ENCODE measurements around the gene SHC3. TPM values are rescaled to one million over a fixed set of nuclear protein-coding genes. Genes with fewer than 3 reads are reported as not detected.

Gene SHC3
- polyA plus RNA-seq, 3 donors: 2.2 to 2.7 (median 2.5) TPM

DNA sequence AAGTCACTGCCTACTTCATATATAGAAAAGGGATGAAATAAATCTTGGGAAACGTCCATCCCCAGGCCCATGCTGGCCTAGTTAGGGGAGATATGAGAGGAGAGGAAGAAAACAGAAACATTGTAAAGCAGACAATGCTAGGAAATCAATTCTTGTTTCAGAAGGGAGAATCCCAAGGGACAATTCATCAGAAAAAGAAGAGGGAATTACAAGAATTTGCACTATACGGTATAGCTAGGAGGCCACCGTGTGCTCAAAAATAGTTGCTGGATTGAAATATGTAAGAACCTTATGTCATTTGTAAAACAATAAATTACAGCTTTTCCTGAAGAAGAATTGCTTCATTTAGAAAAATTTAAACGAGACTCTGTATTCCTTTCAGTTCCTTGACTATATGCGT lies 8.3 kb upstream of the SHC3 start:
- no peak for DNase-seq (ENCODE audit: low read depth in 3 of 3, low spot score in 2 of 3)

DNA sequence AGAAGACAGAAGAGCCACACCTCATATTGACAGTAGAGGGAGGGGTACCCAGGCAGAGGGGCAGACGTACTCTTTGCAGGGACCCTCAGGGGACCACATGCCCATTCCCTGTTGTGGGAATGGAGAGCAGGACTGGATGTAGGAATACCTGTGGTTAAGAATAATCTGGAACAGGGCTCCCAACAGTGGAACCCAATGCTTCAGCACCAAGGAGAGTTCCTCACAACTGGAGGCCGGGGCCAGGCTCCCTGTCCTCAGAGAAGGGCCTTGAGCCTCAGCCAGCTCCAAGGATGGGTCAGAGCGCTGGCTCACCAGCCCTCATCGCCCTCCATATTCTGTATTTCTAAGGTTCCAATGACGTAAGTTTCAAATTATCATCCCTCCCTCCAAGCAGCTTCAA lies 7.4 kb upstream of the SHC3 start:
- no peak for DNase-seq (ENCODE audit: low read depth in 3 of 3, low spot score in 2 of 3)

DNA sequence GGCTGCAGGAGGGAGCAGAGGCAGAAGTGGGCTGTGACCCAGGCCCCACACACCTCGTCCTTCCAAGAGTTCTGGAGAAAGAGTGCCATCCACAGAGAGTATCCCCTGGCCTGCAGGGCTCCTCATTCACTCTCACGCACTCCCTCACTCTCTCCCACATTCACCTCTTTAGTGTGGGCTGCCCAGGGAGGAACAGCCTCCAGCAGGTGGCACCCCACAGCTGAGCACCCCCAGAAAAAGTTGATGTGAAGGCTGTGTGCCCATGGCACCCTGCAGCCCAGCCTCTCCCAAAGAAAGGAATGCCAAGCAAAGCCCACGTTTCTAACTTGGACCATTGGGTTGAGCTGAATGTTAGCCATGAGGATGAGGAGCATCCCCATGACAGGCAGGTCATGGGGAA lies 4.5 kb upstream of the SHC3 start:
- no peak for DNase-seq (ENCODE audit: low read depth in 3 of 3, low spot score in 2 of 3)

DNA sequence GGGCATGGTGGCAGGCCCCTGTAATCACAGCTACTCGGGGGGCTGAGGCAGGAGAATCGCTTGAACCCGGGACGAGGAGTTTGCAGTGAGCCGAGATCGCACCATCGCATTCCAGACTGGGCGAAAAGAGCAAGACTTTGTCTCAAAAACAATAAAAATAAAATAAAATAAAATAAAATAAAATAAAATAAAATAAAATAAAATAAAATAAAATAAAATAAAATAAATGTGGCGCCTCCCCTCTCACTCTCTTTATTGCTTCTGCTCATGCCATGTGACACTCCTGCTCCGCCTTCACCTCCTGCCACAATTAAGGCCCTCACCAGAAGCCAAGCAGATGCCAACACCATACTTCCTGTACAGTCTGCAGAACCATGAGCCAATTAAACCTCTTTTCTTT lies 3.8 kb upstream of the SHC3 start:
- DNase-seq (ENCODE audit: low read depth in 3 of 3, low spot score in 2 of 3): no peak

DNA sequence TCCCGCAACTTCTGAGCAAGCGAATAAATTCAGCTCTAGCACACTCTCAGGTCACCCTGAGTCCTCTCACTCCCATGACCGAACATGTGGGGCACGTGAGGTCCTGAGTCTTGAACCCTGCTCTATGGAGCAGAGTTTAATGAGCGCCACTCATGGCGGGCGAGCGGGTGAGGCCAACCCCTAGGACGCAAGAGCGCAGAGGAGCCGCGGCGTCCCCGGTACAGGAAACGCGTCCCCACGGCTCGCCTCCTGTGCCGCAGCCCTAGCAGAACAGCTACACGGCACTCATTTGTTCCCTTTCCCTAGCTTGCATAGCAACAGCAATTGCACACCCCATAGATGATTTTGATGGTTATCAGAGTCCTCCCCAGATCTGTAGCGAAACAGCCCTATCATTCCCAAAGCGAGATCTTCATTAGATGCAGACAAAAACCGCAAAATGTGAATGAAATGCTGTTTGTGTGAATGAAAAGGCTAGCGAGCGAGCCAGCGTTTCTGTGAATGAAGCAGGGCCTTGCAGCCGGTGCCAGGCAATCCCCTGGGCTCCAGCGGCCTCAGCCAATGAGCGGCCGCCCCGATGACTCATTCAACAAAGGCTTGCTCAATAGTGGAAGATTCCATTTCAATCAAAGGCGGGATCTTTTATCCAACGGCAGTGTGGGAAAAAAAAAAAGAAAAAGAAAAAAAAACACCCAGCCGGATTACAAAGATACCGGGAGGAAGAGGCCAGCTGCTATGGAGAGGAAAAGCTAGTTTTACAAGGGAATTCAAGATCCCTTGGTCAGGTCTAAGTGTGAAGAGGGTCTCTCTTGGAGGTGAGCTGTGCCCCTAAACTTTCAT lies 1.5 kb upstream of the SHC3 start:
- DNase-seq (ENCODE audit: low read depth in 3 of 3, low spot score in 2 of 3): peak; percentile 77 to 87 (median 82)

DNA sequence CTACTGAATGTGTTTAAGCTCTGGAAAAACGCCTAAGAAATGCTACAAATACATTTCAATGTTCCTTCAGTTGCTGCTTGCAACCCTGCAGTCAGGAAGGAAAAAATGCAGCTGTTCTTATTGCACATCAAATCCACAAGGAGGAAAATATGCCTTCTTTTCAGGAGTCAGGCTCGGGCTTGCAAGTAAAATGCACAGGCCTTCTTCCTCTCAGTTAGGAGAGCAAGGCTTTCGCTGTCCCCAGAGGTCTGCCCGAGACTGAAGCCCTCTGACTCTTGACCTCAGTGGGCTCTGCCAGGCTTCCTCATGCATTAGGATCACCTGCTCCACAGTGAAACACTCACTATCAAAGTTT lies 899 bp upstream of the SHC3 start:
- DNase-seq (ENCODE audit: low read depth in 3 of 3, low spot score in 2 of 3): no peak

DNA sequence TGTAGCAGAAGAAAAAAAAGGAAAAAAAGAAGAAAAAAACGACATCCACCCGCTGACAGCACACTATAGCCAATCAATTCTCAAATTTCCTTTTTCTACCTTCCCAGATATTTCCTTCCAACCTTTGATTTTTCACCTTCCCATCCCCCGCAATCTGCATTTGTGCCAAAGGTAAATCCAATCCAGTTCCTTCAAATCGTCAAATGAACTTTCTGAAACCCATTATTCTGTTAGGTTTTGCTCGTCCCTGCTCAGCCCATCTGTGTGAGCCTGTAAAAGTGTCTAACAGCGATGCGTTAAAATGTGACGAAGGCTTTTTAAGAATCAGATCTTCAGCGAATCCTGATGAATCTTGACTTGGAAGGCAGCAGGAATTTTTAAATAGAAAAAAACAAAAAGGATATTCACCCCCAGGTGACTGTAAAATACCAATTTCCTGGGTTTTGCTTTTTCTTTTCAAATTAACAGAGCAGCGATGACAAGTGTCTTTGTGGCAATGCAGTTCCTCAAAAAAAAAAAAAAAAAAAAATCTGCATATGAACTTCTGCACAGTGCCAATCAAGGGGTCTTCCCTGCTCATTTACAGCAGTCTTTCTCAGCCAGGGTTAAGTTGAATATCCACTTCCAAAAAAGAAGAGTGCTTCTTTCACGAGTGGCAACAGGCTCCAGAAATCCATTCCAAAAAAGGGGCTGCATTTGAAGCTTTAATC lies 367 bp upstream of the SHC3 start:
- no peak for DNase-seq (ENCODE audit: low read depth in 3 of 3, low spot score in 2 of 3)

DNA sequence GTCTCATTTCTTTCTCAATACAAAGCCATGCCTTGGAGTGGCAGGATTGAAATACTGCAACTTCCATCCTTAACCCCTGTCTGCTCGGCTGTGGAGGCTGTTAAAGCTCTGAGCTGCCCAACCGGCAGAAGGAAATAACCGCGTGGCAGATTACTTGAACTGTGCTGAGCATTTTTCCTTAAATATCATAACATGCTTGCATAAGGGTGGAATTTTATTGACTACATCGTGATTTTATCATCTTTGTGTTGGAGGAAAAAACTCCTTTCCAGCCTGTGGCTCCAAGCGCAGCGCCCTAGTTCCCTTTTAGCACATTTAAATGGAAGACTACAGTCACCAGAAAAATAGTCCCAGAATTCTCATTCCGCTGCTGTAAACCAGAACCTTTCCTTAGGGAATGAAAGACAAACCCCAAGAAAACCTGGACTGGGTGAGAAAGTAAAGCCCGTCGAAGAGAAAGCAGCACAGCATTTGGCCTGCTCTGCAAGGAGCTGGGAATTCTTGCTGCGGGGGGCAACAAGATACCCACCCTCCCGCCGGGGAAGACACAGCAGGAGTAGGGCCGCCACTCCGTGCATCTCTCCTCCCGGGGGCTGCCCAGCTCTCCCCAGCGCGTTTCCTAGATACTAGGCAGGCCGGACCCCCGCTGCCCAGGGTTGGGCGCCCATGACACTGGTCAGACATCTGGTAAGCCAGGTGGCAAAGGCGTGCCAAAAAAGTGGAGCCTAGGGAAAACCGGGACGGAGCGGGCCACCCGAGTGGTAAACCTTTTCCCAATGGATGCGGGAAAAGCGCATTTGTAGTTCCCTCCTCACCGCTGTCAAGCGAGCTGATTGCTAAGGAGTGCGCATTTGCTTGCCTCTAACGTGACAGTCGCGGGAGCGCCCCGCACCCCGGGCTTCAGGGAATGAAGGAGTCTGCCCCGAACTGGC lies 1.3 kb downstream of the SHC3 start:
- no peak for DNase-seq (ENCODE audit: low read depth in 3 of 3, low spot score in 2 of 3)

DNA sequence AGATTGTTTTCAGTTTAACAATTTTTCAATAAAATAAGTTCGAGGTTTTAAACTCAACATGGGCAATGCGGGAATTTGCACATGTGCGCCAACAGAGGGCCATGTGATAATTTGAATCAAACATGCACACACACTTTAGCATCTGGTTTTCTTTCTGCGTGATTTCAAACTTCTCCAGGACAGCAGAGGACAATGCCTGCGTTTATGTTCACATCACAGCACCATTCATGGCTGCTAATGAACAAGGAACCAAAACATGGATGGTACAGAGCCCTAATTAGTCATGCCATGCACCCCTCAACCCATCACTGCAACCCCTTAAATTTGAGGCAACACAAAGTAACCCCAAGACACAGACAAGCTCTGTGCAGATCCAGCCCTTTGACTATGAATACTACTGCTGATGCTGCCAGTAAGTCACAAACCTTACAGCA lies 2.8 kb downstream of the SHC3 start:
- no peak for DNase-seq (ENCODE audit: low read depth in 3 of 3, low spot score in 2 of 3)

DNA sequence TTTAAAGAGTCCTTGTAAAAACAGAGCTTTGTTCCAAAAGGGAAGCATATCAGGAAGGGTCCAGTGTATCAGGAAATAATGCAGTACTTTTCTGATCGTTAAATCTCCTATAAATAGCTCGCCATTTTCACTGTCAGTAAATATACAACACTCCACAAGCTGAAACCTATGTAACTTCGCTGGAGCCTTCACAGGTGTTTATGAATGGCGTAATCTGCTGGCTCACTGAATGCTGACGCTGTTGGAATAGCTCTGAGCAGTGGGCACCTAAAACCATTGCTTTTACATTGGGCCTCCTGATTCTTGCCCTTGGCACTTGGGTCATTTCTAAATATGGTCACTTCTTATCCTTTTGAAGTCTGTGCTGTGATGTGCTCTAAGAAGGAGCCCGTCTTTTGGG lies 4.3 kb downstream of the SHC3 start:
- no peak for DNase-seq (ENCODE audit: low read depth in 3 of 3, low spot score in 2 of 3)

DNA sequence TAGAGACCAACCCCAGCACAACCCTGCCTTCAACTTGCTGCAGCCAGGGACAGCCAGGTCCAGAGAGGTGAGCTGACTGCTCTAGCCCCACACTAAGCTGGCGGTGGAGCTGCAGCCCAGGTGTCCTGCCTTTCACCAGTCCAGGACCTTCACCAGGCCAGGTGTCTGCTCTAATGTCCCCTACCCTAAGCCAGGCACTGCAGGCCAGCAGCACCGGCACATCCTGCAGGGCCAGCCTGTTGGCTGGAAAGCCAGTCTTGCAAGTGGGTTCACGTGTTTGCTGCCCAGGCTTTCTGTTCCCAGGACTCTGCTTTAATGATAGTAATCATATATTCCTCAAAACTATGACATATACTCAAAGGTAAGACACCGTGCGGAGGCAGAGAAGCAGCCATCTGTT lies 5.5 kb downstream of the SHC3 start:
- no peak for DNase-seq (ENCODE audit: low read depth in 3 of 3, low spot score in 2 of 3)

DNA sequence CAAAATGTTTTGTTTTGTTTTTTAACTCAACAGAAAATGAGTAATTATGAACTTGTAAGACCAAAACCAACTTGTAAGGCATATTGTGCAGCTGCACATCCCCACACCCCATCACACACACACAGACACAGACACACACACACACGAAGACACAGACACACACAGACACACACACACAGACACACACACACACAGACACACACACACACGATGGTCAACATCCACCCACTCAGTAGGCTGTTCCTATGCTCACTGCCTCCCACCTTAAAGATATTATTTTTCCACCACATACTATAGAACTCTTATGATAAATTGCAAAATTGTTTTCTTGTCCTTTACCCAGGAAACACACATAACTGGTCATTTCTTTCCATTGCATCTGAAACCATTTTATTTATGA lies 6.2 kb downstream of the SHC3 start:
- no peak for DNase-seq (ENCODE audit: low read depth in 3 of 3, low spot score in 2 of 3)

DNA sequence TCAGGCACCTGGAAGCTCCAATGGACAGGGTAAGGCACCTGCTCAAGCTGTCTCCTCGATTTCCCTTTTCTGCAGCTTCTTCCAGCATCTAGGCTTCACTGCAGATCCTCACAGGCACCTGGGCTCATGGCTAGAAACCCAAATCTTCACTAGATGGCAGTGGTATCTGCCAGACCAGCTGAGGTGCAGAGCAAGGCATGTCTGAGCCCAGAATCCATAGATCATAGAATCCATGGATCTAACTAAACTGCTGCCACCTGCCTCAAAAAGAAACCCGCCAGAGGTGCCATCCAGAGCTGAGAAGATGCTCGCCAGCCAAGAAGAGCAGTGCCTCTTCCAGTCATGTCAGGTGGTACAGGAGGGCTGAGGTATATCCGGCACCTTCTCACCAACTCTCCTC lies 6.9 kb downstream of the SHC3 start:
- no peak for DNase-seq (ENCODE audit: low read depth in 3 of 3, low spot score in 2 of 3)

DNA sequence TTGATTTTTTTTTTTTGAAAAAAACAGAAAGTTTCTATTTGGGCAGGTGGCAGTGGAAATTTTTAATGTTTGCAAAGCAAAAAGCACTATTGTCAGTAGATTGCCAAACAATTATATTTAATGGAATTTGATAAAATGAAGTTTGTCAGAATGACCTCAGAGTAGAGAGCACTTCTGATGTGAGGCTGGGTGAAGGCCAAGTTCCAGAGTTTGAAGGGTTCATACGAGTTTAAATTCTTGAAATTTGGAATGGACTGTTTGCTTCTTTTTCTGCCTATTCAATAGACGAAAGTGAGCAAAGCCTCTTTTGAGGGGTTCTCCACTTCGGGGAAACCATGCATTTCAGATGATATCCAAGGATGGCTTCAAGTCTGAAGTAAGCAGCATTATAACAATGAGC lies 7.4 kb downstream of the SHC3 start:
- DNase-seq (ENCODE audit: low read depth in 3 of 3, low spot score in 2 of 3): no peak

DNA sequence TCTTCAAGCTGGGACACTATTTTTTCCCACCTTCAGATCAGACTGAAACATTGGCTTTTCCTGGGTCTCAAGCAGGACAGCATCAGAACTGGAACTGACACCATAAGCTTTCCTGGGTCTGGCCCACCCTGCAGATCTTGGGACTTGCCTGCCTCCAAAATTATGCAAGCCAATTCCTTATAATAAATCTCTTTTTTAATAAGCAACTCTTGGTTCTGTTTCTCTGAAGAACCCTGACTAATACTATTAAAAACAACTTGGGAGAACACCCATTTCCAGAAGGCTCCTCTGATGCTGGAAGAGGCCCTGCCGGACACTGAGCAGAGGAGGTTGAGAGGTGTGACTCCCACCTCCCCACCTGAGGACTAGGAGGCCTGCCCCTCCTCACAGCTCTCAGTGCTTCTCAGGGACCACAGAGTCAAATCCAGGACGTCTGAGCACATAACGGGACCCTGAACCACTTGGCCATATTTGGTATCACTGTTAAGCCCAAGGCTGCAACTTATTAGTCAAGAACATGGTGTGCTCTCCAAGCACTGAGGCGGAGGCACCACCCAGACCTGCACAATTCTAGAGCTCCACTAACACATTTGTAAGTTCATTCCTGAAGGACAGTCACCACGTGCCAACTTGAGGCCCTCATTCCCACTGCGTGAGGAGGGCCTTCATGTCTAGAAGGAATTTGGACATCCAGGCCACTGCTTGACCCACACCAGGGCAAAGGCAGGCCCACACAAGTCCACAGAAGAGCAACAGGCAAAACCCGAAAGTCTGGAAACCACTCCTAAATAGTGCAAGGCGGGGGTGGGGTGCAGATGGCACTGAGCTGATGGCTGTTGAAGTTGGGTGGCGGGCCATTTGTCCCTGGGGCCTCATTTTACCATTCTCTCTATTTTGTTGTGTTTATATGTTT lies 9.5 kb downstream of the SHC3 start:
- DNase-seq (ENCODE audit: low read depth in 3 of 3, low spot score in 2 of 3): no peak

DNA sequence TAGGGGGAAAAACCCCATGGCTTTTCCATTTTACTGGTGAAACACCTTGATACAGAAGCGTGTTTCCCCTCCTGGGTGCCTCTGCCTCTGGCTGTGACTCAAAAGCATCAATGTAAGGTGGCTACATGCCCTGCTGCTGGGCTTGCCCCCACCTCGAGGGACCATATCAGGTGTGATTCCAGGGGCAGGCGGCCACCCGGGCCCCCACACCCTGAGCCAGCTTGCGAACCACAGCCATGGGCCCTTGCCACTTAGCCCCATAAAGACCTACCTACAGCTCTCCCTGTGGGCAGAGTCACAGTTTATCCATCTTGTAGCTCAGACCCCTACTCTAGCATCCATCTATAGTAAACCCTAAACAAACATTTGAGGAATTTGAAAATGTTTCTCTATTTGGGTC lies 10.8 kb downstream of the SHC3 start:
- DNase-seq (ENCODE audit: low read depth in 3 of 3, low spot score in 2 of 3): no peak

DNA sequence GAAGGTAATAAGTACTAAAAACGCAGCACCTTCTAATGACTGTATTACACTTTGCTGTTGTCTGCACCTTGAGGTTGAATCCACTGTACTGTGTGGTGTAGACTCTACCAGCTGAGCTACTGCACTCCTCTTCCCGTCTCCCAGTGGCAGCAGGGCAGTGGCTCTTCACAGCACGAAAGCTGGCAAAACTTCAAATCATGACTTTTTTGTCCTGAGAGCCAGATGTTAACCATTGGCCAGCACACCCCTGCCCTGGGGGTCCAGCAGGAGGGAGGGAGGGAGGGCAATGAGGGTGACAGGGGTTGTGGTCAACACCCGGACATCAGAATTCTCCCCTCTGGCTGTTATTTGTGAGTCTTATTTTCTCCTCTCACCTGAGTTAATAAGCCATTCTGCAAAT lies 11.8 kb downstream of the SHC3 start:
- no peak for DNase-seq (ENCODE audit: low read depth in 3 of 3, low spot score in 2 of 3)

DNA sequence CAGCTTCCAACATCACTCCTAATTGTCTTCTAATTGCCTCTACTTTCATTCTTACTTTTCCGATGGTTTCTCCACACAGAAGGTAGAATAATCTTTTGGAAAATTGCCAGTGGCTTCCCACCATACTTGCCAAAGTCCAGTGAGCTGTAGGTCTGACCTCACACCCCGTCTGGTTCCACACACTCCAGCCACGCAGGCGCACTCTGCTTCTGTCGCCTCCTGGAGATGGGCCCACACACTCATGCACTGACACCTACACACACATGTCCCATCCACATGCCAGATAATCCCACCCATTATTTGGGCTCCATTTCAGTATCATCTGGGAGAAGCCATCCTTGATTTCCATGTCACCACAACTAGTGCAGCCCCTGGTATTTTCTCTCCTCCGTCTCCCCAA lies 12.7 kb downstream of the SHC3 start:
- no peak for DNase-seq (ENCODE audit: low read depth in 3 of 3, low spot score in 2 of 3)

DNA sequence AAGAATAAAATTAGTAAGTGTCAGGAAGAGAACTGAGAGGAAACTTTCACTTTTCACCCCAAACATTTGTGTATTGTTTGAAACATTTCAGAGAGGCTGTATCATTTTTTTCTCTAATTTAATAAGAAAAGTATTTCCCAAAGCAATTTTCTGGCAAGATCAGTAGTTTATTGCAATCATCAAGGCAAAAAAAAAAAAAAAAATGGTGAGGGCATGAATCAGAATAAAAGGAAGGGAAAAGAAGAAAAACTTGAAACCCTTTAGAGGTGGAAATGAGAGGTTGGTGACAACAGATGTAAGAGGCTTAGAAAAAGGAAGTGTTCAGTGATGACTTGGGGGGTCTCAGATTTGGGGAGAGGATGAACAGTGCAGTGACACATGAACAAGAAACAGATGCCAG lies 13.3 kb downstream of the SHC3 start:
- no peak for DNase-seq (ENCODE audit: low read depth in 3 of 3, low spot score in 2 of 3)

DNA sequence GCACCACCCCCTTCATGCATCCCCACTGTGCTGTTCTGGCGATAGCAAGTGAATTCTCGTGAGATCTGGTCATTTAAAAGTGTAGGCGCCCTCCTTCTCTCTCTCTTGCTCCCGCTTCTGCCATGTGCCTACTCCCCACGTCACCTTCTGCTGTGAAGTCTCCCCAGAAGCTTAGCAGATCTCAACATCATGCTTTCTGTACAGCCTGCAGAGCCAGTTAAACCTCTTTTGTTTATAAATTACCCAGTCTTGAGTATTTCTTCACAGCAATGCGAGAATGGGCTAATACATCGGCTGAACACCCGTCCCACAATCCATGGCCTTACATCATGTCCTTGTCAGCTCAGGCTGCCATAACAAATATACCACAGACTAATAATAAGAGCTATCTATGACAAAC lies 17.4 kb downstream of the SHC3 start:
- no peak for DNase-seq (ENCODE audit: low read depth in 3 of 3, low spot score in 2 of 3)

Data from right renal cortex interstitium (tissue), 3 donors.